Erythroblast (primary cell): ENCODE measurements around the gene LHX3.
"Not testable (repeated sequence)": the region's sequence is repeated elsewhere in the genome, so short reads cannot be mapped to it uniquely, and the experiment has no call there.

Experiments used
- DNase-seq, 2 experiments: peaks; one replicate each; lab custom pipeline; 2025; lab: John Stamatoyannopoulos, UW
- GATA1 ChIP-seq: IDR thresholded peaks from 2 replicates; pipeline ENCODE4 v1.6.1; 2011; ENCODE audit warnings: low read depth, mild to moderate bottlenecking, control low read depth, low read length, moderate library complexity
- POLR2A ChIP-seq: IDR thresholded peaks from 2 replicates; pipeline ENCODE4 v1.6.1; 2011; ENCODE audit warnings: mild to moderate bottlenecking, low read length

Gene LHX3

GRCh38 chr9:136152931-136153330, 52.0 kb downstream of the LHX3 start:
- no peak for DNase-seq
- TF ChIP-seq POLR2A, result no peak
- TF ChIP-seq GATA1, result no peak

GRCh38 chr9:136152543-136152866, 52.4 kb downstream of the LHX3 start:
- TF ChIP-seq POLR2A (no peak), GATA1 (no peak)
- DNase-seq, result no peak

GRCh38 chr9:136151848-136152542, 52.9 kb downstream of the LHX3 start:
- no peak for TF ChIP-seq GATA1
- TF ChIP-seq POLR2A, result no peak
- no peak for DNase-seq

- no peak for DNase-seq
- TF ChIP-seq GATA1 (no peak), POLR2A (no peak)
Observed at GRCh38 chr9:136151214-136151804, 53.6 kb downstream of the LHX3 start.

GRCh38 chr9:136150664-136151213, 54.2 kb downstream of the LHX3 start:
- not testable (repeated sequence) for DNase-seq

- DNase-seq, result no peak
- TF ChIP-seq POLR2A, result no peak
- TF ChIP-seq GATA1, result no peak
Observed at GRCh38 chr9:136149853-136150252, 55.1 kb downstream of the LHX3 start.

- no peak for DNase-seq
Observed at GRCh38 chr9:136149337-136149736, 55.6 kb downstream of the LHX3 start.

GRCh38 chr9:136148766-136149165, 56.2 kb downstream of the LHX3 start:
- no peak for TF ChIP-seq POLR2A
- no peak for TF ChIP-seq GATA1
- DNase-seq, result no peak

More at GRCh38 chr9:136149337-136149736, 55.6 kb downstream of the LHX3 start:
- no peak for TF ChIP-seq GATA1
- TF ChIP-seq POLR2A, result no peak

- TF ChIP-seq GATA1, result no peak
- no peak for TF ChIP-seq POLR2A
Observed at GRCh38 chr9:136147890-136148714, 56.8 kb downstream of the LHX3 start.

GRCh38 chr9:136147038-136147889, 57.7 kb downstream of the LHX3 start:
- TF ChIP-seq POLR2A, result no peak
- TF ChIP-seq GATA1, result no peak
- no peak for DNase-seq

More at GRCh38 chr9:136147890-136148714, 56.8 kb downstream of the LHX3 start:
- no peak for DNase-seq
